ENCODE measurements around the gene TMTC1. TPM values are rescaled to one million over a fixed set of nuclear protein-coding genes. Genes with fewer than 3 reads are reported as not detected.
"Not testable (repeated sequence)": the region's sequence is repeated elsewhere in the genome, so short reads cannot be mapped to it uniquely, and the experiment has no call there.

The TMTC1 gene
- total RNA-seq, 4 donors from 2014 or later, result 83.9 to 169 (median 96.9) TPM

DNA sequence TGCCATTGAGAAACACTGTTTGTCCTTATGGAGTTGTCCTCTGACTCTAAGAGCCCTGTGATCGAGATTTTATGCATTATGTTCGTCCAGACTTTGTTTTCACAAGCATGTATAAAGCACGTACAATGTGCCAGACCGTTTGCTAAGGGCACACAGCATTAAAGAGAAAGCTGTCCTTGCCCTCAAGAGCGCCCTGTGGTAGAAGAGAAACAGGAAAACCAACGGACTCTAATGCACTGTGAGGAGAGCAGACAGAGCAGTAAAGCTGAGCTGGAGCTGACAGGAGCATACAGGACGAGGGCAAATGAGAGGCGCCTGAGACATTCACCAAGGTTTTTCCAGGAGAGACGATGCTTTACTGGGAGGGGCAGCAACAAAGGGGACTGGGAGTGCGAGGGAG is 220.1 kb downstream of the TMTC1 start:
- no peak for TF ChIP-seq CTCF (IDR thresholded peaks at IDR 0.05)
- ATAC-seq (ENCODE audit: low FRiP score) (no peak), DNase-seq (ENCODE audit: low spot score) (no peak)

- no peak for TF ChIP-seq CTCF (IDR thresholded peaks at IDR 0.05)
- ATAC-seq (ENCODE audit: low FRiP score) (no peak), DNase-seq (ENCODE audit: low spot score) (no peak)
Measured at GRCh38 chr12:29563071-29563470, 220.7 kb downstream of the TMTC1 start.

DNA sequence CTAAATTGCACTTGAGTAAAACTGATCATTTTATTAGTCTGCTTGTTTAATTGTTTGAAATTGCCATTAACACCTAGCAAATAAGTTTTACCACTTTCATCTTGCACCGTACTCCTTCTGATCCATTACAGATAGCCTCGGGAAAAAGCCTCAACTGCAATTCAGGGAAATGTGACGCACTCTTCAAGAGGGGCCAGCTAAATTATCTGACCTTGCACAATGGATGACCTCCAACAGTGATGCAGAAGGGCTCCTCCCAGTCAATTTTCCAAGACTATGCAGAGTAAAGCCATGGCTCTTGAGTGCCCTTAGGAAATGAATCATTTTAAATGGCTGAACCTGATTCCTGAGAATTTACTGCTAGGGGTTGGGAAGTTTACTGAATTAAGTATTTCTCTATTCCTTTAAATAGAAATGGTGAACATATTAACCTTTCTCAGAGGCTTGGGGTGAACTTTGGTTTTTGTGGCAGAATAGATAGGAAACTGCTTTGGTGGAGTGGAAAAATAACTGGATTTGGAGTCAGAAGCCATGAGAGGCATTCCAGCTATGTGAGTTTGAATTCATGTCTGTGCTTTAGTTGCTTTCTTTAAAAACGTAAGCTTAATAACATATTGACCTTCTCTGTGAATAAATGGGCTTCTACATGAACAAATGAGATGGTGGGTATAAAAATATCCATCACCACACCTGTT is 221.5 kb downstream of the TMTC1 start:
- no peak for TF ChIP-seq CTCF (IDR thresholded peaks at IDR 0.05)
- peak; percentile 89 for ATAC-seq (ENCODE audit: low FRiP score)
- no peak for DNase-seq (ENCODE audit: low spot score)

DNA sequence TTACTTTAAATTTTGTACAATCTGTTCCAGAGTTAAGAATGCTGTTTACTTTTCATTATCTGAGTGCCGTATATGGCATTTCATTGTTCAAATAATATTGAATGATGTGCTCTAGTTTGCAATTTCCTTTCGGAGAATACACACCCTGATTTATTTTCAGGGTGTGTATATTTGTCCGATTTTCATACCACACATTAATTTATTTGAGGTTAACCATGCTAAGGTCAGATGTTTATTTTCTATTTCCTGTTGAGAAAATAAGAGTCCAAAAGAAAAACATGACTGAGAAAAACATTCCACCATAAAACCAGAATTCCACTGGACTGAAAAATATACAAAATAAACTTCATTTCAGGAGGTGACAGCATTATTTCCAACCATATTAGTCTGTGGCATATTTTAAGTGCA is 222.1 kb downstream of the TMTC1 start:
- no peak for DNase-seq (ENCODE audit: low spot score)
- ATAC-seq (ENCODE audit: low FRiP score), result no peak

DNA sequence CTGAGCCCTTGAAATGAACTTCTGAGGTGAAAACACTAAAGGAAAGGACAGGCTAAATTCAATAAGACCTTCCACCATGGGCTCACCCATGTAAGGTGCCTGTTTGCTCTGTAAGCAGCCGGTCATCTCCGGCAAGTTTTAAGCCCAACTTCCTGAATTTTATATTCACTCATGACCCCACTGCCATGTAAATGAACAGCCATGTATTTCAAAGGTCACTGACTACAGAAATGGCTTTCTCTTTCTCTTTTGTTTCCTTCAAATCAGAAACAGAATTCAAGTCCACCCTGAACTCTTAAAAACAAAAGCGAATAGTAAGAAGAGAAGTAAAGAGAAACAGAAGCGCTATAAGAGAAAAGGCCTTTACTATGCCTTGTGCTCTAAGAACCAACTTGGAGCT is 224.5 kb downstream of the TMTC1 start:
- TF ChIP-seq CTCF (IDR thresholded peaks at IDR 0.05), result no peak
- DNase-seq (ENCODE audit: low spot score) (no peak), ATAC-seq (ENCODE audit: low FRiP score) (no peak)

More for the DNA sequence above, 222.1 kb downstream of the TMTC1 start:
- TF ChIP-seq CTCF (IDR thresholded peaks at IDR 0.05), result no peak

DNA sequence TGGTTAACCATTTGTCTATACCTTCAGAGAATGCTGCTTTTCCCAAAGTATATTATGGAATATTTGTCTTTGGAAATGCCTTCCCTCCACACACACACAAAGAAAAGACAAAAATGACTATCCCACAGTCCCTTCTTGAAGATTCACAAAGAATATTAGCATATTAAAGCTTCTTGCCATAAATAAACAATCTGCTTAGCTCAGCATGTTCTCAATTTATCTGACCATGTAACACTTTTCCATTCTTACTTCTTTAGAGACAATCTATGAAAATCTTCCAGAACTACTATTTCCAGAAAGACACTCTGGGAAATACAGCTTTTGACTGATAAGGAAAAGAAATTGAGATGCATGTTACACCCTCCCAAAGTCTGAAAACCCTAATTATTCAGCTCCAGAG is 227.4 kb downstream of the TMTC1 start:
- DNase-seq (ENCODE audit: low spot score) (no peak), ATAC-seq (ENCODE audit: low FRiP score) (no peak)
- no peak for TF ChIP-seq CTCF (IDR thresholded peaks at IDR 0.05)

DNA sequence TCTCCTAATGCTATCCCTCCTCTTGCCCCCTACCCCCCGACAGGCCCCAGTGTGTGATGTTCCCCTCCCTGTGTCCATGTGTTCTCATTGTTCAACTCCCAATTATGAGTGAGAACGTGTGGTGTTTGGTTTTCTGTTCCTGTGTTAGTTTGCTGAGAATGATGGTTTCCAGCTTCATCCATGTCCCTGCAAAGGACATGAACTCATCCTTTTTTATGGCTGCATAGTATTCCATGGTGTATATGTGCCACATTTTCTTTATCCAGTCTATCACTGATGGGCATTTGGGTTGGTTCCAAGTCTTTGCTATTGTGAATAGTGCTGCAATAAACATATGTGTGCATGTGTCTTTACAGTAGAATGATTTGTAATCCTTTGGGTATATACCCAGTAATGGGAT is 228.3 kb downstream of the TMTC1 start:
- not testable (repeated sequence) for ATAC-seq (ENCODE audit: low FRiP score); DNase-seq (ENCODE audit: low spot score)

All from omental fat pad (tissue), 4 donors.